ENCODE measurements around the gene AGMO. TPM values are rescaled to one million over a fixed set of nuclear protein-coding genes. Genes with fewer than 3 reads are reported as not detected.

AGMO gene
- total and polyA plus RNA-seq, 10 of the 15 experiments (the other 5 are each of a cell fraction or from before 2014, with no cell fraction given): 0.11 to 0.29 TPM; not detected in 8

DNA sequence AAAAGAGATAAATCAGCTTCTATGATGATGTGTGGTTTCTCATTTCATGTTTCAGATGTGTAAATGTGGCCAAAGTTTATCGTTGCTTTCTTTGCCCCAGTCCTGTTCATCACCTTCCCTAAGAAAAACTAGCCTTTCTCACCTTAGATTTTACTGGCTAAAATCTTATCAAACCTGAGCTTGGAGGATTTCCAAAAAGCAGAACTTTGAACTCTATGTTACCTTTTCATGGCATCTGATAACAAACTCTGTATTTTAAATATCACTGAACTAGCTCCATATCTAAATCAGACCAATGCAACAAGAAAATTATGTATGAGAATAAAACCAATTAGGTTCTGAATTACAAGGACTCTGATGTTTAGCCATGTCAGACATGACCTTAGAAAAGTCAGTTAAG is 335.8 kb downstream of the AGMO start:
- no peaks in the 10 kb centered on the region for H4K20me1 ChIP-seq (ENCODE audit: control insufficient read depth, insufficient read depth)
- H3K79me2 ChIP-seq (ENCODE audit: control insufficient read depth, insufficient read depth, low read length): no peaks in the 10 kb centered on the region
- TF ChIP-seq IKZF1 (conservative IDR thresholded peaks at IDR 0.05): no peak
- no peak for TF ChIP-seq ZSCAN29 (IDR thresholded peaks at IDR 0.05)
- no peak for TF ChIP-seq POLR2A (IDR thresholded peaks at IDR 0.05; ENCODE audit: low read depth, low read length)
- no peak for TF ChIP-seq NFIC (IDR thresholded peaks at IDR 0.05; ENCODE audit: low read depth, low read length)
- no peak for TF ChIP-seq SMAD5 (IDR thresholded peaks at IDR 0.05; ENCODE audit: low read depth)
- TF ChIP-seq ZNF274 (IDR thresholded peaks at IDR 0.05; ENCODE audit: insufficient read depth, insufficient read length): no peak
- TF ChIP-seq TCF7 (IDR thresholded peaks at IDR 0.05; ENCODE audit: borderline replicate concordance): no peak
- FAIRE-seq (no peak), ATAC-seq (no peak), DNase-seq (ENCODE audit: low read depth, low spot score) (no peak)
- SMC1A ChIA-PET (ENCODE audit: uncharacterized antibody, unreplicated experiment): no interaction called here
- H2AFZ ChIP-seq (ENCODE audit: control insufficient read depth, low read depth, low read length): no peak overlapping the region
- no peak overlapping the region for H3K4me3 ChIP-seq
- POLR2A ChIA-PET: no interaction called here
- H3K4me2 ChIP-seq (ENCODE audit: control insufficient read depth, insufficient read depth): no peak overlapping the region
- H3K27ac ChIP-seq (ENCODE audit: control insufficient read depth, insufficient read depth): no peak overlapping the region
- no peaks in the 10 kb centered on the region for H3K27me3 ChIP-seq (replicated peaks in 1 of 2; ENCODE audit: control insufficient read depth in 2 of 2, insufficient read depth in 2 of 2, low read length in 1 of 2)
- in situ Hi-C loops (cut with MboI): no loop called here
- H3K9ac ChIP-seq (ENCODE audit: control insufficient read depth, insufficient read depth, low read length): no peak overlapping the region
- intact Hi-C loops (cut with micrococcal nuclease; ENCODE audit: unreplicated experiment): no loop called here
- no peaks in the 10 kb centered on the region for H3K36me3 ChIP-seq (ENCODE audit: control insufficient read depth in 2 of 2, insufficient read depth in 2 of 2, low read length in 1 of 2)
- no peaks in the 10 kb centered on the region for H3K4me1 ChIP-seq (ENCODE audit: control insufficient read depth, insufficient read depth, low read length)
- RAD21 ChIA-PET (ENCODE audit: unreplicated experiment): no interaction called here
- no peaks in the 10 kb centered on the region for H3K9me3 ChIP-seq (replicated peaks; ENCODE audit: control insufficient read depth, insufficient read depth, low read length)
- no TSS peak for BruUV-seq (replicated peaks)
- CTCF ChIA-PET: no interaction called here
- 0% methylated on average over 1 of the region's 1 CpG for WGBS (ENCODE audit: insufficient coverage, insufficient replicate concordance, low lambda C conversion rate, missing lambda C conversion rate)

DNA sequence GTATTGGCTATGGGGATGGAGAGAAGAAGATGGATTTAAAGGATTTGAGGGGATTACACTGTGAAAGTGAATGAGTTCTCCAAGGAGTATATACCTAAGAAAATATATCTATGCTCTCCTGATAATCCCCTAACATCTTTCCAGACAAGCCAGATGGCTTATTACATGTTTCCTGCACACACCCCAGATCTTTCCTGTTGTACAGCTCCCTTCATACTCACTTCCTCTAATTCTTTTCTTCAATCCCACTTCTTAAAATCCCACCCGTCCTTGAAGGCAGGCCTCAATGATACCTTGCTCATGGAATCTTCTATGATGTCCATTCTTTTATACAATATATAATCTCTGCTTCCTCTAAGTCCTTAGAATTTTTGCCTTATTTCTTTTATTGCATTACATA is 342.1 kb downstream of the AGMO start:
- intact Hi-C loops (cut with micrococcal nuclease; ENCODE audit: unreplicated experiment): no loop called here
- TF ChIP-seq NBN (IDR thresholded peaks at IDR 0.05) (no peak), ZNF384 (IDR thresholded peaks at IDR 0.05; ENCODE audit: borderline replicate concordance, low read depth, low read length) (no peak), SUPT20H (IDR thresholded peaks at IDR 0.05; ENCODE audit: borderline replicate concordance, control insufficient read depth, low read depth, low read length) (no peak), NFYB (IDR thresholded peaks at IDR 0.05; ENCODE audit: insufficient read depth, low read depth, low read length) (no peak), WRNIP1 (IDR thresholded peaks at IDR 0.05; ENCODE audit: borderline replicate concordance, low read depth, low read length) (no peak), STAT1 (conservative IDR thresholded peaks at IDR 0.05) (no peak), BRCA1 (IDR thresholded peaks at IDR 0.05; ENCODE audit: low read depth, low read length) (no peak)
- TF ChIP-seq, protein P1, sequence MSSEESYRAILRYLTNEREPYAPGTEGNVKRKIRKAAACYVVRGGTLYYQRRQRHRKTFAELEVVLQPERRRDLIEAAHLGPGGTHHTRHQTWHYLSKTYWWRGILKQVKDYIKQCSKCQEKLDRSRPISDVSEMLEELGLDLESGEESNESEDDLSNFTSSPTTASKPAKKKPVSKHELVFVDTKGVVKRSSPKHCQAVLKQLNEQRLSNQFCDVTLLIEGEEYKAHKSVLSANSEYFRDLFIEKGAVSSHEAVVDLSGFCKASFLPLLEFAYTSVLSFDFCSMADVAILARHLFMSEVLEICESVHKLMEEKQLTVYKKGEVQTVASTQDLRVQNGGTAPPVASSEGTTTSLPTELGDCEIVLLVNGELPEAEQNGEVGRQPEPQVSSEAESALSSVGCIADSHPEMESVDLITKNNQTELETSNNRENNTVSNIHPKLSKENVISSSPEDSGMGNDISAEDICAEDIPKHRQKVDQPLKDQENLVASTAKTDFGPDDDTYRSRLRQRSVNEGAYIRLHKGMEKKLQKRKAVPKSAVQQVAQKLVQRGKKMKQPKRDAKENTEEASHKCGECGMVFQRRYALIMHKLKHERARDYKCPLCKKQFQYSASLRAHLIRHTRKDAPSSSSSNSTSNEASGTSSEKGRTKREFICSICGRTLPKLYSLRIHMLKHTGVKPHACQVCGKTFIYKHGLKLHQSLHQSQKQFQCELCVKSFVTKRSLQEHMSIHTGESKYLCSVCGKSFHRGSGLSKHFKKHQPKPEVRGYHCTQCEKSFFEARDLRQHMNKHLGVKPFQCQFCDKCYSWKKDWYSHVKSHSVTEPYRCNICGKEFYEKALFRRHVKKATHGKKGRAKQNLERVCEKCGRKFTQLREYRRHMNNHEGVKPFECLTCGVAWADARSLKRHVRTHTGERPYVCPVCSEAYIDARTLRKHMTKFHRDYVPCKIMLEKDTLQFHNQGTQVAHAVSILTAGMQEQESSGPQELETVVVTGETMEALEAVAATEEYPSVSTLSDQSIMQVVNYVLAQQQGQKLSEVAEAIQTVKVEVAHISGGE (CRISPR knock-in tag; IDR thresholded peaks at IDR 0.05): no peak
- TF ChIP-seq, protein P2, sequence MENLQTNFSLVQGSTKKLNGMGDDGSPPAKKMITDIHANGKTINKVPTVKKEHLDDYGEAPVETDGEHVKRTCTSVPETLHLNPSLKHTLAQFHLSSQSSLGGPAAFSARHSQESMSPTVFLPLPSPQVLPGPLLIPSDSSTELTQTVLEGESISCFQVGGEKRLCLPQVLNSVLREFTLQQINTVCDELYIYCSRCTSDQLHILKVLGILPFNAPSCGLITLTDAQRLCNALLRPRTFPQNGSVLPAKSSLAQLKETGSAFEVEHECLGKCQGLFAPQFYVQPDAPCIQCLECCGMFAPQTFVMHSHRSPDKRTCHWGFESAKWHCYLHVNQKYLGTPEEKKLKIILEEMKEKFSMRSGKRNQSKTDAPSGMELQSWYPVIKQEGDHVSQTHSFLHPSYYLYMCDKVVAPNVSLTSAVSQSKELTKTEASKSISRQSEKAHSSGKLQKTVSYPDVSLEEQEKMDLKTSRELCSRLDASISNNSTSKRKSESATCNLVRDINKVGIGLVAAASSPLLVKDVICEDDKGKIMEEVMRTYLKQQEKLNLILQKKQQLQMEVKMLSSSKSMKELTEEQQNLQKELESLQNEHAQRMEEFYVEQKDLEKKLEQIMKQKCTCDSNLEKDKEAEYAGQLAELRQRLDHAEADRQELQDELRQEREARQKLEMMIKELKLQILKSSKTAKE (IDR thresholded peaks at IDR 0.05; ENCODE audit: low read depth, poor library complexity, severe bottlenecking): no peak

More for the DNA sequence above, 342.1 kb downstream of the AGMO start:
- ChIA-PET SMC1A (ENCODE audit: uncharacterized antibody, unreplicated experiment) (interaction anchor here (0.6 kb wide), 1 partner anchor 129 kb away, joined by 3 read pairs; no protein-coding TSS in a partner anchor), RAD21 (ENCODE audit: unreplicated experiment) (no interaction called here), POLR2A (no interaction called here), CTCF (no interaction called here)
- BruUV-seq (replicated peaks): no TSS peak
- no peak for FAIRE-seq
- DNase-seq (ENCODE audit: low read depth, low spot score): no peak
- Histone ChIP-seq H3K27ac (ENCODE audit: control insufficient read depth, insufficient read depth) (no peak overlapping the region), H4K20me1 (ENCODE audit: control insufficient read depth, insufficient read depth) (no peaks in the 10 kb centered on the region), H3K79me2 (ENCODE audit: control insufficient read depth, insufficient read depth, low read length) (no peaks in the 10 kb centered on the region), H3K27me3 (replicated peaks in 1 of 2; ENCODE audit: control insufficient read depth in 2 of 2, insufficient read depth in 2 of 2, low read length in 1 of 2) (no peaks in the 10 kb centered on the region), H3K4me3 (no peak overlapping the region), H3K9ac (ENCODE audit: control insufficient read depth, insufficient read depth, low read length) (no peak overlapping the region), H3K4me2 (ENCODE audit: control insufficient read depth, insufficient read depth) (no peak overlapping the region), H3K36me3 (ENCODE audit: control insufficient read depth in 2 of 2, insufficient read depth in 2 of 2, low read length in 1 of 2) (no peaks in the 10 kb centered on the region), H3K9me3 (replicated peaks; ENCODE audit: control insufficient read depth, insufficient read depth, low read length) (no peaks in the 10 kb centered on the region), H3K4me1 (ENCODE audit: control insufficient read depth, insufficient read depth, low read length) (no peaks in the 10 kb centered on the region), H2AFZ (ENCODE audit: control insufficient read depth, low read depth, low read length) (no peak overlapping the region)
- WGBS (ENCODE audit: insufficient coverage, insufficient replicate concordance, low lambda C conversion rate, missing lambda C conversion rate): 0% methylated on average over 1 of the region's 1 CpG
- in situ Hi-C loops (cut with MboI): no loop called here
- ATAC-seq: no peak

Data from GM12878 (cell line).